Measurements from ENCODE around the gene MOG. TPM values are rescaled to one million over a fixed set of nuclear protein-coding genes. Genes with fewer than 3 reads are reported as not detected.
"Not testable (repeated sequence)": the region's sequence is repeated elsewhere in the genome, so short reads cannot be mapped to it uniquely, and the experiment has no call there.

MOG gene
- total RNA-seq, 1 donor from 2014 or later, result under 0.01 TPM

- DNase-seq (ENCODE audit: low spot score in 2 of 2), result no peak
- no peak for FAIRE-seq
Measured at GRCh38 chr6:29633534-29633905, 23.4 kb upstream of the MOG start.

- DNase-seq (ENCODE audit: low spot score in 2 of 2) (no peak), FAIRE-seq (no peak)
Measured at GRCh38 chr6:29637247-29637646, 19.6 kb upstream of the MOG start.

GRCh38 chr6:29641430-29642148 is 15.3 kb upstream of the MOG start:
- DNase-seq (ENCODE audit: low spot score in 2 of 2) (no peak), FAIRE-seq (no peak)

- FAIRE-seq, result peak; percentile 33
Measured at GRCh38 chr6:29647927-29648642, 8.8 kb upstream of the MOG start.

GRCh38 chr6:29649701-29650673 is 6.9 kb upstream of the MOG start:
- FAIRE-seq (peak; percentile 96), DNase-seq (ENCODE audit: low spot score in 2 of 2) (peak; percentile 86 to 97)

More at GRCh38 chr6:29647927-29648642, 8.8 kb upstream of the MOG start:
- DNase-seq (ENCODE audit: low spot score in 2 of 2), result no peak

GRCh38 chr6:29651413-29652197 is 5.3 kb upstream of the MOG start:
- no peak for DNase-seq (ENCODE audit: low spot score in 2 of 2)
- no peak for FAIRE-seq

- no peak for DNase-seq (ENCODE audit: low spot score in 2 of 2)
- FAIRE-seq, result no peak
Measured at GRCh38 chr6:29652198-29652584, 4.7 kb upstream of the MOG start.

- FAIRE-seq, result peak; percentile 72
Measured at GRCh38 chr6:29653452-29654038, 3.3 kb upstream of the MOG start.

GRCh38 chr6:29655658-29656057 is 1.2 kb upstream of the MOG start:
- FAIRE-seq (no peak), DNase-seq (ENCODE audit: low spot score in 2 of 2) (no peak)

More at GRCh38 chr6:29653452-29654038, 3.3 kb upstream of the MOG start:
- peak in 1 of 2 donors; percentile 55 for DNase-seq (ENCODE audit: low spot score in 2 of 2)

- FAIRE-seq (no peak), DNase-seq (ENCODE audit: low spot score in 2 of 2) (no peak)
Measured at GRCh38 chr6:29656157-29656556, 735 bp upstream of the MOG start.

GRCh38 chr6:29661071-29661470 is 4.2 kb downstream of the MOG start:
- no peak for DNase-seq (ENCODE audit: low spot score in 2 of 2)

GRCh38 chr6:29661502-29662141 is 4.7 kb downstream of the MOG start:
- not testable (repeated sequence) for DNase-seq (ENCODE audit: low spot score in 2 of 2); FAIRE-seq

More at GRCh38 chr6:29661071-29661470, 4.2 kb downstream of the MOG start:
- no peak for FAIRE-seq

- DNase-seq (ENCODE audit: low spot score in 2 of 2) (no peak), FAIRE-seq (no peak)
Measured at GRCh38 chr6:29663300-29664042, 6.6 kb downstream of the MOG start.

- FAIRE-seq (no peak), DNase-seq (ENCODE audit: low spot score in 2 of 2) (no peak)
Measured at GRCh38 chr6:29665942-29666825, 9.3 kb downstream of the MOG start.

GRCh38 chr6:29666826-29667130 is 9.9 kb downstream of the MOG start:
- FAIRE-seq, result no peak
- DNase-seq (ENCODE audit: low spot score in 2 of 2), result no peak

GRCh38 chr6:29667158-29667557 is 10.3 kb downstream of the MOG start:
- FAIRE-seq, result no peak
- no peak for DNase-seq (ENCODE audit: low spot score in 2 of 2)

- no peak for FAIRE-seq
- DNase-seq (ENCODE audit: low spot score in 2 of 2), result no peak
Measured at GRCh38 chr6:29671026-29671425, 14.1 kb downstream of the MOG start.

- not testable (repeated sequence) for FAIRE-seq
Measured at GRCh38 chr6:29672116-29672515, 15.2 kb downstream of the MOG start.

More at GRCh38 chr6:29672116-29672515, 15.2 kb downstream of the MOG start:
- DNase-seq (ENCODE audit: low spot score in 2 of 2), result not testable (repeated sequence)

All from frontal cortex (tissue), 4 donors.